ENCODE measurements around the gene EXOSC2.

GRCh38 chr9:130663977-130664250 lies 29.7 kb upstream of the EXOSC2 start:
- TF ChIP-seq CTCF (IDR thresholded peaks at IDR 0.05 in 2 of 3, conservative IDR thresholded peaks at IDR 0.05 in 1 of 3; ENCODE audit: borderline replicate concordance in 1 of 3, insufficient read depth in 1 of 3, low read depth in 2 of 3, low read length in 2 of 3) (no peak), EZH2phosphoT487 (IDR thresholded peaks at IDR 0.05; ENCODE audit: borderline replicate concordance) (no peak), EZH2 (IDR thresholded peaks at IDR 0.05) (no peak), TCF7L2 (IDR thresholded peaks at IDR 0.05; ENCODE audit: borderline replicate concordance, extremely low read depth, insufficient read depth, insufficient read length) (no peak), POLR2A (IDR thresholded peaks at IDR 0.05; ENCODE audit: borderline replicate concordance, extremely low read depth, insufficient read depth, insufficient read length) (no peak), ATF3 (IDR thresholded peaks at IDR 0.05) (no peak), REST (IDR thresholded peaks at IDR 0.05; ENCODE audit: low read depth) (no peak), POLR2AphosphoS5 (IDR thresholded peaks at IDR 0.05; ENCODE audit: low read depth, low read length) (no peak)
